GM18502 (cell line): ENCODE measurements around the gene RAMP2.
"Not testable (repeated sequence)": the region's sequence is repeated elsewhere in the genome, so short reads cannot be mapped to it uniquely, and the experiment has no call there.

Experiments
- ATAC-seq: cut with Tn5 transposase; IDR thresholded peaks from one replicate; pipeline ENCODE4 v1.9.1; 2021; ENCODE audit warnings: mild to moderate bottlenecking; ENCODE audit not compliant: unreplicated experiment, poor library complexity

RAMP2 gene

GRCh38 chr17:42767512-42767911 is 6.5 kb downstream of the RAMP2 start:
- ATAC-seq = no peak

- not testable (repeated sequence) for ATAC-seq
These were observed 7.0 kb downstream of the RAMP2 start for GRCh38 chr17:42768006-42768405.

- ATAC-seq = not testable (repeated sequence)
These were observed 8.9 kb downstream of the RAMP2 start for GRCh38 chr17:42769964-42770363.

- ATAC-seq = no peak
These were observed 11.9 kb downstream of the RAMP2 start for GRCh38 chr17:42772945-42773289.

GRCh38 chr17:42773290-42774035 is 12.4 kb downstream of the RAMP2 start, which contains the start of gene VPS25:
VPS25 (plus strand) TSS chr17:42773449; CDS start chr17:42773476, 27 bp downstream.
- ATAC-seq = no peak

GRCh38 chr17:42774066-42774745 is 13.2 kb downstream of the RAMP2 start:
- no peak for ATAC-seq

- ATAC-seq = no peak
These were observed 14.6 kb downstream of the RAMP2 start for GRCh38 chr17:42775534-42776098.

- no peak for ATAC-seq
These were observed 17.5 kb downstream of the RAMP2 start for GRCh38 chr17:42778570-42778969.

GRCh38 chr17:42779304-42779935 is 18.4 kb downstream of the RAMP2 start:
- no peak for ATAC-seq

- no peak for ATAC-seq
These were observed 19.2 kb downstream of the RAMP2 start, which contains the start of gene WNK4 for GRCh38 chr17:42779936-42780850. WNK4 (plus strand) TSS chr17:42780610; CDS start chr17:42780699, 89 bp downstream.

- no peak for ATAC-seq
These were observed 20.0 kb downstream of the RAMP2 start for GRCh38 chr17:42780851-42781638.

GRCh38 chr17:42781639-42782165 is 20.7 kb downstream of the RAMP2 start:
- no peak for ATAC-seq

- ATAC-seq = no peak
These were observed 21.4 kb downstream of the RAMP2 start for GRCh38 chr17:42782166-42783061.

- no peak for ATAC-seq
These were observed 22.2 kb downstream of the RAMP2 start for GRCh38 chr17:42783062-42783790.

GRCh38 chr17:42783791-42784138 is 22.7 kb downstream of the RAMP2 start:
- no peak for ATAC-seq

GRCh38 chr17:42784409-42784808 is 23.4 kb downstream of the RAMP2 start:
- no peak for ATAC-seq

- no peak for ATAC-seq
These were observed 24.0 kb downstream of the RAMP2 start for GRCh38 chr17:42784811-42785592.
